SK-N-MC (cell line): ENCODE results near the gene LYPD6.

Experiments
- EZH2 ChIP-seq: fragments of 200-600 bp; sonication (generic); IDR thresholded peaks from one replicate; pipeline ENCODE4 v1.6.1; 2017; ENCODE audit warnings: antibody characterized with exemption
- POLR2AphosphoS5 ChIP-seq: IDR thresholded peaks from 2 replicates; pipeline ENCODE4 v1.6.1; 2012; ENCODE audit warnings: mild to moderate bottlenecking, low read depth, low read length, borderline replicate concordance

DNA sequence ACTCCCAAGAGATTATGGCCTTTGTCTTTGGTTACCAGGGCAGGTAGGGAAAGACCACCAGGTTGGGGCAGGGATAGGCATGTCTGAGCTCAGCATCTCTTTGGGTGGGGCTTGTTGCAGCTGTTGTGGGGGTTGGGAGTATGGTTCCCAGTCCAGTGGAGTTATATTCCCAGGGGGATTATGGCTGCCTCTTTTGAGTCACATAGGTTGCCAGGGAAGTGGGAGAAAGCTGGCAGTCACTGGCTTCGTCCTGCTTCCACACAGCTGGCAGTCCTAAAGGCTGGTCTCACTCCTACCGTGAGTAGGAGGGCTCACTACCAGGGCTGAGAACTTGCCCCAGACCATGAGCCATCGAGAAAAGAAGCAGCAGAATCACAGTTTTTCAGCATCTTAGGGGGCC lies 79.1 kb downstream of the LYPD6 start:
- TF ChIP-seq POLR2AphosphoS5, result no peak
- TF ChIP-seq EZH2, result no peak
